ENCODE measurements around the gene ZBTB25. TPM values are rescaled to one million over a fixed set of nuclear protein-coding genes. Genes with fewer than 3 reads are reported as not detected.

The ZBTB25 gene
- polyA plus RNA-seq, 1 experiment, result 6.1 TPM

DNA sequence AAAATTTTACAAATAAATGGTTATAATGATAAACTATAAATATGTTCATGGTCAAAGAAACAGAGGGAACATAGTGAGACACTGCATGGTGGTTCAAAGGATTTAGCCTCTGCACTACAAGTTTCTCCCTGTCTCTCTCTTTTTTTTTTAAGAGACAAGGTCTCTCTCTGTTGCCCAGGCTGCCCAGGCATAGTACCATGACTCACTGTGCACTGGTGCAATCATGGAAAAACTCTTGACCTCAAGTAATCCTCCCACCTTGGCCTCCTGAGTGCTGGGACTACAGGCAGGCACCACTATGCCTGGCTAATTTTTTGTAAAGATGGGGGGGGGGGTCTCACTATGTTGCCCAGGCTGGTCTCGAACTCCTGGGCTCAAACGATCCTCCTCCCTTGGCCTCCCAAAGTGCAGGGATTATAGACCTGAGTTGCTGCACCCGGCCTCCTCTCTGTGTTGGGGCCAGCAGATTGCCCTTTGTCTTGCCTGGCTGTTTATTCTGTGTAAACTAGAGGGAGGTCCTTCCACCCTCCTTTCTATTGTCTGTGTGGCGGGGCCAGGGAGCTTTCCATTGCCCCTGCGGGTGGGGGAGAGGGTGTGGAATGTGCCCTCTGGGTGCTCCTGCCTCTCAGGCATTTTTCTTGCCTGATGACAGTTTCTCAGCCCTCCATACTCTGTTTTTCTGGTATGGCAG lies 93.4 kb downstream of the ZBTB25 start:
- TF ChIP-seq, protein P1, sequence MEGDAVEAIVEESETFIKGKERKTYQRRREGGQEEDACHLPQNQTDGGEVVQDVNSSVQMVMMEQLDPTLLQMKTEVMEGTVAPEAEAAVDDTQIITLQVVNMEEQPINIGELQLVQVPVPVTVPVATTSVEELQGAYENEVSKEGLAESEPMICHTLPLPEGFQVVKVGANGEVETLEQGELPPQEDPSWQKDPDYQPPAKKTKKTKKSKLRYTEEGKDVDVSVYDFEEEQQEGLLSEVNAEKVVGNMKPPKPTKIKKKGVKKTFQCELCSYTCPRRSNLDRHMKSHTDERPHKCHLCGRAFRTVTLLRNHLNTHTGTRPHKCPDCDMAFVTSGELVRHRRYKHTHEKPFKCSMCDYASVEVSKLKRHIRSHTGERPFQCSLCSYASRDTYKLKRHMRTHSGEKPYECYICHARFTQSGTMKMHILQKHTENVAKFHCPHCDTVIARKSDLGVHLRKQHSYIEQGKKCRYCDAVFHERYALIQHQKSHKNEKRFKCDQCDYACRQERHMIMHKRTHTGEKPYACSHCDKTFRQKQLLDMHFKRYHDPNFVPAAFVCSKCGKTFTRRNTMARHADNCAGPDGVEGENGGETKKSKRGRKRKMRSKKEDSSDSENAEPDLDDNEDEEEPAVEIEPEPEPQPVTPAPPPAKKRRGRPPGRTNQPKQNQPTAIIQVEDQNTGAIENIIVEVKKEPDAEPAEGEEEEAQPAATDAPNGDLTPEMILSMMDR (IDR thresholded peaks at IDR 0.05; ENCODE audit: insufficient read depth, low read depth, low read length), result no peak
- Histone ChIP-seq H3K27me3 (ENCODE audit: control insufficient read depth, insufficient read depth, low read length) (no peaks in the 10 kb centered on the region), H3K4me3 (ENCODE audit: low read depth, low read length) (no peak overlapping the region), H3K36me3 (ENCODE audit: control insufficient read depth, insufficient read depth, low read length) (0 out of 2 replicates have a peak, but pooled peaks cover 1% of the 10 kb centered on the region)
- no peak for DNase-seq (ENCODE audit: low read depth)
- CTCF ChIA-PET, result no interaction called here
- POLR2A ChIA-PET, result no interaction called here

DNA sequence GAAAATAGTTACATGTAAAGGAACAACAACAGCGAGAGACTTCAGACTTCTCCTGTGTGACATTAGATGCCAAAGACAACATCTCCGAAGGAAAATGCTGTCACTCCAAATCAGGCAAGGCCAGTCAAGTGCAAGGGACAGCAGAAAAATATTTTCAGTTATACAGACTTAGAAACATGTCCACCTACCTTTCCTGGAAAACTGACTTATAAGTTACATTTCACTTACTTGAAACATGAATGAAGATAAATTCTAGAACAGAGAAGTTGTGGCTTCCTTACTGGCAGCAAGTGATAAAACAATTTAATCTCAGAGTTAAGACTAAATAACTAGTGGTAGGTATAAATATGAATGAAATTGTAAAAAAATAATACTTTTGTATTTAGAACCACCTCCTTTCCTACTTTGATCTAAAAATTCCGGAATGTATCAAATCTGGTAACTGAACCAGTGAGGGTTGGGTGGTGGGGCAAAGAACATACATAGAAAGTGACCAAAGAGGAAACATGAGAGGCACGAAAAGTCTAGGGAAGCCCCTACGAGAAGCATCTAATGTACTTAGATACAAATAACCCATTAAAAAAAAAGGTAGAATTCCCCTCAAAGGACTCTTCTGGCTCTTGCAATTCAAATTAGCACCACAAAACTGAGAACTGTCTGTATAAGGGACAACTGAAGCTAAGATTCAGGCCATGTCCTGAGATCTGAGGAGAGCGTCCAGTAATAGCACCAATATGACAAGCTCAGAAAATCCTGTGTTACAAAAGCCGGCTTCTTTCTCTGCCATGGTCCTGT lies 94.3 kb downstream of the ZBTB25 start:
- Histone ChIP-seq H3K27me3 (ENCODE audit: control insufficient read depth, insufficient read depth, low read length) (no peaks in the 10 kb centered on the region), H3K4me3 (ENCODE audit: low read depth, low read length) (no peak overlapping the region), H3K36me3 (ENCODE audit: control insufficient read depth, insufficient read depth, low read length) (0 out of 2 replicates have a peak, but pooled peaks cover 1% of the 10 kb centered on the region)
- TF ChIP-seq, protein P1 (IDR thresholded peaks at IDR 0.05; ENCODE audit: insufficient read depth, low read depth, low read length), result no peak
- ChIA-PET CTCF (interaction anchor here (1.0 kb wide), 1 partner anchor 7 kb away, joined by 3 read pairs; no protein-coding TSS in a partner anchor), POLR2A (no interaction called here)
- DNase-seq (ENCODE audit: low read depth), result no peak

GRCh38 chr14:64407329-64407728 lies 96.3 kb downstream of the ZBTB25 start:
- ChIA-PET POLR2A (no interaction called here), CTCF (interaction anchor here (1.4 kb wide), 1 partner anchor 13 kb away, joined by 3 read pairs; no protein-coding TSS in a partner anchor)
- Histone ChIP-seq H3K36me3 (ENCODE audit: control insufficient read depth, insufficient read depth, low read length) (0 out of 2 replicates have a peak, but pooled peaks cover 1% of the 10 kb centered on the region), H3K4me3 (ENCODE audit: low read depth, low read length) (no peak overlapping the region), H3K27me3 (ENCODE audit: control insufficient read depth, insufficient read depth, low read length) (no peaks in the 10 kb centered on the region)
- no peak for DNase-seq (ENCODE audit: low read depth)
- TF ChIP-seq, protein P1 (IDR thresholded peaks at IDR 0.05; ENCODE audit: insufficient read depth, low read depth, low read length), result no peak

DNA sequence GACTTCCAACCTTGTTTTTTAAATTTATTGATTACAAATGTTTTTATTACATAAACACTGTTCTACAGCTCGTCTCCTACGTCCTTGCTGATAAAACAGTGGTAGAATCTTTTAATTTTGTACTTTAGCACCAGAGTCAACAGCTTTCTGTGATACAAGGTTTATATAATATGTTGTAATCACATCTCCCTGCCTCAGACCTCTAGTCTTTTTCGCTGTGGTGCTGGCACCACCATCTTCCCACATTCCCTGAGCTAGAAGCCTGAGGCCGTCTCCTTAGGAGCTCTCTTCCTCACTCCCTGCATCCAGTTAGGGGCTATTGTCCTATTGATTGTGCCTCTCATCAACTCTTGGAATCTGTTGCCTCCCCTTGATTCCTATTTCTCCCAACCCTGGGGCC lies 98.3 kb downstream of the ZBTB25 start:
- H3K27me3 ChIP-seq (ENCODE audit: control insufficient read depth, insufficient read depth, low read length), result no peaks in the 10 kb centered on the region
- TF ChIP-seq, protein P1 (IDR thresholded peaks at IDR 0.05; ENCODE audit: insufficient read depth, low read depth, low read length), result no peak
- ChIA-PET POLR2A (no interaction called here), CTCF (interaction anchor here (1.0 kb wide), 1 partner anchor 11 kb away, joined by 3 read pairs; no protein-coding TSS in a partner anchor)
- no peak overlapping the region for H3K4me3 ChIP-seq (ENCODE audit: low read depth, low read length)
- peaks cover 1% of the 10 kb centered on the region; the same call in 1 of the 2 replicates for H3K36me3 ChIP-seq (ENCODE audit: control insufficient read depth, insufficient read depth, low read length)
- no peak for DNase-seq (ENCODE audit: low read depth)

- no peaks in the 10 kb centered on the region for H3K27me3 ChIP-seq (ENCODE audit: control insufficient read depth, insufficient read depth, low read length)
- TF ChIP-seq, protein P1 (IDR thresholded peaks at IDR 0.05; ENCODE audit: insufficient read depth, low read depth, low read length), result no peak
- DNase-seq (ENCODE audit: low read depth), result no peak
- ChIA-PET POLR2A (interaction anchor here (0.6 kb wide), 1 partner anchor 14 kb away, joined by 3 read pairs; no protein-coding TSS in a partner anchor), CTCF (interaction anchor here (0.9 to 2.7 kb wide), 3 partner anchors 12 to 77 kb away, joined by 3 to 8 read pairs (median 4); no protein-coding TSS in a partner anchor)
- peaks cover 1% of the 10 kb centered on the region; the same call in 1 of the 2 replicates for H3K36me3 ChIP-seq (ENCODE audit: control insufficient read depth, insufficient read depth, low read length)
- no peak overlapping the region for H3K4me3 ChIP-seq (ENCODE audit: low read depth, low read length)
Measured at GRCh38 chr14:64401949-64402348, 101.7 kb downstream of the ZBTB25 start.
